OCI-LY3 (cell line): ENCODE results near the gene CHSY3.

Source experiments
- EZH2phosphoT487 ChIP-seq: fragments of 200-600 bp; shearing (Covaris generic); IDR thresholded peaks from 2 replicates; pipeline ENCODE4 v1.6.1; 2018; ENCODE audit warnings: antibody characterized with exemption, mixed run types, low read depth
- TF ChIP-seq, protein P1 (sequence below): fragments of 200-600, 300-600 bp; sonication (generic); IDR thresholded peaks from 2 replicates; pipeline ENCODE4 v1.5.1; 2014; ENCODE audit warnings: antibody characterized with exemption, low read length, low read depth

DNA sequence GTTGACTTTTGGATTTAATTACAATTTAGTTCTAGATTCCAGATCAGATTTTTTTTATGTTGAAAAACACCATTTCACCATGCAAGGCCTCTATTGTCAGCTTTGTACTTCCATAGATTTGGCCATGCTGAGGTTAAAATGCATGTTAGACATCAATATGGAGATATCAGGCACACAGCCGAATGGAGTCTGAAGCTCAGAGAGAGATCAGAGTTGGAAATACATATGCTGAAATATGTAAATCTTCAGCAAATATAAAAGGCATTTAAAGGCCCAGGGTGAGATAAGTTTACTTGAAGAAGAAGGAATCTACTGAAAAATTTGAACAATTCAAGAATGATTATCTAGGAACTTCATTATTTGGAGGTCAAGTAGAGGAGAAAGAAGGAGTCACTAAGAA lies 139.6 kb downstream of the CHSY3 start:
- TF ChIP-seq, protein P1, sequence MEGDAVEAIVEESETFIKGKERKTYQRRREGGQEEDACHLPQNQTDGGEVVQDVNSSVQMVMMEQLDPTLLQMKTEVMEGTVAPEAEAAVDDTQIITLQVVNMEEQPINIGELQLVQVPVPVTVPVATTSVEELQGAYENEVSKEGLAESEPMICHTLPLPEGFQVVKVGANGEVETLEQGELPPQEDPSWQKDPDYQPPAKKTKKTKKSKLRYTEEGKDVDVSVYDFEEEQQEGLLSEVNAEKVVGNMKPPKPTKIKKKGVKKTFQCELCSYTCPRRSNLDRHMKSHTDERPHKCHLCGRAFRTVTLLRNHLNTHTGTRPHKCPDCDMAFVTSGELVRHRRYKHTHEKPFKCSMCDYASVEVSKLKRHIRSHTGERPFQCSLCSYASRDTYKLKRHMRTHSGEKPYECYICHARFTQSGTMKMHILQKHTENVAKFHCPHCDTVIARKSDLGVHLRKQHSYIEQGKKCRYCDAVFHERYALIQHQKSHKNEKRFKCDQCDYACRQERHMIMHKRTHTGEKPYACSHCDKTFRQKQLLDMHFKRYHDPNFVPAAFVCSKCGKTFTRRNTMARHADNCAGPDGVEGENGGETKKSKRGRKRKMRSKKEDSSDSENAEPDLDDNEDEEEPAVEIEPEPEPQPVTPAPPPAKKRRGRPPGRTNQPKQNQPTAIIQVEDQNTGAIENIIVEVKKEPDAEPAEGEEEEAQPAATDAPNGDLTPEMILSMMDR = no peak
- no peak for TF ChIP-seq EZH2phosphoT487
